A673 (cell line): ENCODE measurements around the gene LENG8. TPM values are rescaled to one million over a fixed set of nuclear protein-coding genes. Genes with fewer than 3 reads are reported as not detected.

Experiments
- BruUV-seq: library from RNA; stranded (reverse); fragments of 400-500 nt; replicated peaks from 2 replicates; lab custom pipeline; 2021; lab: Mats Ljungman, UMichigan
- CTCF ChIA-PET: fragments of 300-600 bp; sonication (Branson Sonifier 250); formaldehyde crosslinking; loops from one replicate; lab custom pipeline; 2022; ENCODE audit warnings: antibody characterized with exemption; lab: Charles Lee
- POLR2A ChIA-PET: fragments of 300-600 bp; sonication (Branson Sonifier 250); formaldehyde crosslinking; loops from one replicate; lab custom pipeline; 2022; ENCODE audit warnings: antibody characterized with exemption; ENCODE audit not compliant: low non-redundant PET; lab: Charles Lee
- DNase-seq: peaks from one replicate; pipeline ENCODE4 v3.0.0-alpha.2; 2015; ENCODE audit warnings: low spot score
- H3K27ac ChIP-seq: fragments of 200-600 bp; sonication (generic); 2 replicates; pipeline ENCODE4 v1.5.1; 2016; ENCODE audit warnings: mixed run types, low read depth, mild to moderate bottlenecking, mixed read lengths, antibody characterized with exemption, low read length; ENCODE audit not compliant: poor library complexity, severe bottlenecking
- H3K27me3 ChIP-seq: fragments of 200-600 bp; sonication (generic); replicated peaks from 2 replicates; pipeline ENCODE4 v1.6.1; 2017; ENCODE audit warnings: mixed run types, low read depth, mild to moderate bottlenecking, mixed read lengths, antibody characterized with exemption, low read length; ENCODE audit not compliant: insufficient read depth, poor library complexity
- H3K36me3 ChIP-seq: fragments of 200-600 bp; sonication (generic); 2 replicates; pipeline ENCODE4 v1.6.1; 2016; ENCODE audit warnings: mixed run types, mild to moderate bottlenecking, mixed read lengths, antibody characterized with exemption, low read length; ENCODE audit not compliant: insufficient read depth, poor library complexity, severe bottlenecking
- H3K4me1 ChIP-seq: fragments of 200-600 bp; sonication (generic); 2 replicates; pipeline ENCODE4 v1.6.1; 2017; ENCODE audit warnings: mixed run types, mild to moderate bottlenecking, mixed read lengths, antibody characterized with exemption, low read length; ENCODE audit not compliant: insufficient read depth, poor library complexity, severe bottlenecking
- H3K4me3 ChIP-seq: fragments of 200-600 bp; sonication (generic); 2 replicates; pipeline ENCODE4 v1.5.1; 2016; ENCODE audit warnings: low read depth, mixed run types, mild to moderate bottlenecking, mixed read lengths, low read length; ENCODE audit not compliant: poor library complexity, severe bottlenecking
- H3K9me3 ChIP-seq: fragments of 200-600 bp; sonication (generic); 2 replicates; pipeline ENCODE4 v1.6.1; 2016; ENCODE audit warnings: mixed run types, low read depth, mild to moderate bottlenecking, mixed read lengths, antibody characterized with exemption, low read length; ENCODE audit not compliant: poor library complexity, severe bottlenecking
- CTCF ChIP-seq: fragments of 300-800, 200-600 bp; sonication (generic); conservative IDR thresholded peaks from 2 replicates; pipeline ENCODE4 v1.5.1; 2017; ENCODE audit warnings: low read depth, mild to moderate bottlenecking, antibody characterized with exemption, low read length, moderate library complexity, mixed read lengths
- EZH2 ChIP-seq: fragments of 200-600 bp; sonication (generic); IDR thresholded peaks from 2 replicates; pipeline ENCODE4 v1.6.1; 2017; ENCODE audit warnings: borderline replicate concordance, low read depth, mild to moderate bottlenecking, mixed read lengths, antibody characterized with exemption, low read length; ENCODE audit not compliant: poor library complexity, severe bottlenecking
- intact Hi-C: fragments of 100-400 bp; cut with micrococcal nuclease; formaldehyde crosslinking; loops from one replicate; pipeline ENCODE4 v1.10.0; 2022; ENCODE audit not compliant: unreplicated experiment
- total RNA-seq: library from RNA; stranded (reverse); gene quantifications from 2 replicates; pipeline ENCODE4 v1.2.3, GENCODE V29; 2021

LENG8 gene
- total RNA-seq, 1 experiment from 2014 or later: 129 TPM

- Histone ChIP-seq H3K27ac (no peak overlapping the region), H3K36me3 (no peaks in the 10 kb centered on the region), H3K4me1 (peaks cover 4% of the 10 kb centered on the region), H3K4me3 (no peak overlapping the region), H3K27me3 (peaks cover 15% of the 10 kb centered on the region), H3K9me3 (no peaks in the 10 kb centered on the region)
- ChIA-PET CTCF (no interaction called here), POLR2A (no interaction called here)
- intact Hi-C loops: no loop called here
- DNase-seq: no peak
- no peak for TF ChIP-seq CTCF
- TF ChIP-seq EZH2: no peak
- BruUV-seq: no TSS peak
Measured at GRCh38 chr19:54418030-54418929, 30.7 kb upstream of the LENG8 start.

- H3K36me3 ChIP-seq: no peaks in the 10 kb centered on the region
- CTCF ChIA-PET: no interaction called here
Measured at GRCh38 chr19:54418930-54419800, 29.8 kb upstream of the LENG8 start.

More at GRCh38 chr19:54418930-54419800, 29.8 kb upstream of the LENG8 start:
- H3K4me1 ChIP-seq: peaks cover 4% of the 10 kb centered on the region
- TF ChIP-seq CTCF (no peak), EZH2 (no peak)
- H3K4me3 ChIP-seq: no peak overlapping the region
- peaks cover 15% of the 10 kb centered on the region for H3K27me3 ChIP-seq
- no peak for DNase-seq
- POLR2A ChIA-PET: no interaction called here
- intact Hi-C loops: no loop called here
- H3K9me3 ChIP-seq: no peaks in the 10 kb centered on the region
- BruUV-seq: no TSS peak
- no peak overlapping the region for H3K27ac ChIP-seq
